NT2/D1 (cell line): ENCODE data around the gene ROPN1B.
"Not testable (repeated sequence)": the region's sequence is repeated elsewhere in the genome, so short reads cannot be mapped to it uniquely, and the experiment has no call there.

ENCODE experiments used
- DNase-seq: peaks from one replicate; pipeline ENCODE4 v3.0.0-alpha.2; 2011; ENCODE audit warnings: low read depth, low spot score
- H3K27me3 ChIP-seq: 2 replicates; pipeline ENCODE4 v1.6.0; 2011; ENCODE audit warnings: mild to moderate bottlenecking; ENCODE audit not compliant: insufficient read length, insufficient read depth
- H3K36me3 ChIP-seq: 2 replicates; pipeline ENCODE4 v1.6.1; 2011; ENCODE audit warnings: mild to moderate bottlenecking, low read length, mixed read lengths; ENCODE audit not compliant: insufficient read depth, insufficient read length
- H3K4me1 ChIP-seq: 2 replicates; pipeline ENCODE4 v1.5.1; 2011; ENCODE audit not compliant: insufficient read depth, insufficient read length
- H3K4me3 ChIP-seq: 2 replicates; pipeline ENCODE4 v1.5.1; 2011; ENCODE audit warnings: low read depth; ENCODE audit not compliant: insufficient read length
- H3K9ac ChIP-seq: 2 replicates; pipeline ENCODE4 v1.6.0; 2011; ENCODE audit warnings: low read depth; ENCODE audit not compliant: insufficient read length
- H3K9me3 ChIP-seq: 2 replicates; pipeline ENCODE4 v1.5.1; 2011; ENCODE audit warnings: mild to moderate bottlenecking, low read length; ENCODE audit not compliant: insufficient read depth

ROPN1B gene

GRCh38 chr3:125968701-125969592 lies at the start of gene ROPN1B:
Gene ROPN1B (plus strand): TSS chr3:125969178. CDS start chr3:125972055, 2,877 bp downstream.
- H3K4me1 ChIP-seq, H3K9ac ChIP-seq, H3K9me3 ChIP-seq, DNase-seq, H3K4me3 ChIP-seq, H3K36me3 ChIP-seq: not testable (repeated sequence)
- peaks cover 55% of the 10 kb centered on the region for H3K27me3 ChIP-seq

- H3K9me3 ChIP-seq, H3K36me3 ChIP-seq, H3K27me3 ChIP-seq, DNase-seq, H3K4me1 ChIP-seq, H3K4me3 ChIP-seq, H3K9ac ChIP-seq: not testable (repeated sequence)
Measured at GRCh38 chr3:125920191-125920590, 48.8 kb upstream of the ROPN1B start.

- not testable (repeated sequence) for H3K9me3 ChIP-seq, H3K27me3 ChIP-seq, H3K4me3 ChIP-seq, DNase-seq, H3K4me1 ChIP-seq, H3K9ac ChIP-seq, H3K36me3 ChIP-seq
Measured at GRCh38 chr3:125920751-125921279, 48.2 kb upstream of the ROPN1B start.

- not testable (repeated sequence) for H3K27me3 ChIP-seq, H3K4me3 ChIP-seq, H3K9ac ChIP-seq, H3K4me1 ChIP-seq, H3K9me3 ChIP-seq, H3K36me3 ChIP-seq
- DNase-seq = peak; percentile 50
Measured at GRCh38 chr3:125921712-125922111, 47.3 kb upstream of the ROPN1B start.

DNA sequence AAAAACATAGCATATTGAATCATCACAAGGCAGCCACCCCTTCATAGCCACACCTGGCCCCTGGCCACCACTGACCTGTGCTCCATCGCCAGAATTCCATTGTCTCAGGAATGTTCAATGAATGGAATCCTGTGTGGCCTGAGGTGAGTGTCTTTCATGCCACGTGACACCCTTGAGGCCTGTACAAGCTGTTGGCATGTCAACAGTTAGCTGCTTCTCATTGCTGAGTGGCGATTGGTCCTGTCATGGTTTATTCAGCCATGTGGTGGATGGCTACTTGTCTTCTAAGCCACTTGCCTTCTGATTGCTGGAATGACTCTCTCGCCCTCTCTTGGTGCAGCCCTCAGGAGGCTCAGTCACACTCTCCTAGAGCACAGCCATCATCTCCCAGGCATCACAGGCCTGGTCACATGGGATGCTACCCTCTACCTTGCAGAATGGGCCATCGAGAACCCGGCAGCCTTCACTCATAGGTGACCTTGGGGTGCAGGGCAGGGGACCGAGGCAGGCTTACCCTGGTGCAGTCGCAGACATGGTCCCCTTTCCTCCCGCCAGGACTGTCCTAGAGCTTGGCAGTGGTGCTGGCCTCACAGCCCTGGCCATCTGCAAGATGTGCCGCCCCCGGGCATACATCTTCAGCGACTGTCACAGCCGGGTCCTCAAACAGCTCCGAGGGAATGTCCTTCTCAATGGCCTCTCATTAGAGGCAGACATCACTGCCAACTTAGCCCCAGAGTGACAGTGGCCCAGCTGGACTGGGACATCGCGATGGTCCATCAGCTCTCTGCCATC lies 45.5 kb upstream of the ROPN1B start:
- not testable (repeated sequence) for H3K9ac ChIP-seq, H3K4me3 ChIP-seq, H3K9me3 ChIP-seq, H3K36me3 ChIP-seq, H3K27me3 ChIP-seq, DNase-seq, H3K4me1 ChIP-seq

DNA sequence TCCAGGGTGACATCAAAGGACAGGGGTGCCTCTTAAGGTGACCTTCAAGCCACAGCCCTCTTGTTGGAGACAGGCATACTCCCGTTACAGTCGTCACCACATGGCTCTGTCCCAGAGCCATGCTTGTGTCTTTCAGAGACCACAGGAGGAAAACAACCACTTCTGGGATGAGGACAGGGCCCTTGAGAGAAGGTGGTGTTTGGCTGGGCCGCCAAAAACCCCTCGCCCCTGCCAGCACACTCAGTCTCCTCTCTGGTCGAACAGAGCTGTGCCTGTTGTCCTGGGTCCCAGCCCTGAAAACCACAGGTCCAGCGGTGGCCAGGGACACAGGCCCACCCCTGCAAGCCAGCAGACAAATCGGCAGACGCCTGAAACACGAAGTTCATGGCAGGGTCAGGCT lies 44.7 kb upstream of the ROPN1B start:
- not testable (repeated sequence) for H3K36me3 ChIP-seq, H3K4me1 ChIP-seq, H3K9me3 ChIP-seq, DNase-seq, H3K4me3 ChIP-seq, H3K9ac ChIP-seq, H3K27me3 ChIP-seq

GRCh38 chr3:125925727-125926126 lies 43.3 kb upstream of the ROPN1B start:
- H3K9me3 ChIP-seq, H3K4me3 ChIP-seq, DNase-seq, H3K27me3 ChIP-seq, H3K4me1 ChIP-seq, H3K36me3 ChIP-seq, H3K9ac ChIP-seq: not testable (repeated sequence)

- H3K36me3 ChIP-seq, H3K4me1 ChIP-seq, H3K9me3 ChIP-seq, DNase-seq, H3K9ac ChIP-seq, H3K27me3 ChIP-seq, H3K4me3 ChIP-seq: not testable (repeated sequence)
Measured at GRCh38 chr3:125928771-125929545, 40.0 kb upstream of the ROPN1B start.

GRCh38 chr3:125929765-125930164 lies 39.2 kb upstream of the ROPN1B start:
- not testable (repeated sequence) for H3K9me3 ChIP-seq, H3K4me1 ChIP-seq, H3K27me3 ChIP-seq, H3K36me3 ChIP-seq, DNase-seq, H3K9ac ChIP-seq, H3K4me3 ChIP-seq

DNA sequence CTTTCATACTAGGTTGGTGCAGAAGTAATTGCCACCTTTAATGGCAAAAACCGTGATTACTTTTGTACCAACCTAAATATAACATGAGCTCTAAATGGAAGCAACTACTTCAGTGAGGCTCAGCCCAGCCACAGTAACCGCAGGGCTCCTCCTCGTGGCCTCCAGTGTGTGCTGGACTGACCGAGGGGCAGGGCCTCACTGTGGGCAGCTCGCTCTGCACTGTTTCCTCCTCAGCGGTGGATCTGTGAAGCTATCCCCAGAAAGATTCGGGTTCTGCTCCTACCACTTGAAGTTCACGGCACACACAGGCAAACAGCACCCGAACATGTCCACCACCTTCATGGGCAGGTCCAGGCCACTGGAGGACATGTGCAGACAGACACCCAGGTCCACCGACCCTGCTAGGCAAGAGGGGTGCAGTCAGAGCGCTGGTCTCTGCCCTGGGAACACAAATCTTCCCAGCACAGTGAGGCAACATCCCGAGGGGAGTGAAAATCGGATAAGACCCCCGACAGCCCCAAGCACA lies 37.6 kb upstream of the ROPN1B start:
- not testable (repeated sequence) for H3K9me3 ChIP-seq, H3K4me3 ChIP-seq, H3K9ac ChIP-seq, H3K36me3 ChIP-seq, DNase-seq, H3K4me1 ChIP-seq, H3K27me3 ChIP-seq
